Endothelial cell of umbilical vein (primary cell): ENCODE measurements around the gene ARPC5. TPM values are rescaled to one million over a fixed set of nuclear protein-coding genes. Genes with fewer than 3 reads are reported as not detected.
A peak's percentile ranks its signal among the peaks of the same experiment; 100 is the strongest.

Experiments
- BruUV-seq: library from RNA; stranded (reverse); fragments of 400-500 nt; replicated peaks from 2 replicates; lab custom pipeline; 2021; lab: Mats Ljungman, UMichigan
- CTCF ChIA-PET: fragments of 300-600, 350-600 bp; sonication (Branson Sonifier 250); formaldehyde crosslinking; loops from one replicate; lab custom pipeline; 2021; ENCODE audit warnings: antibody characterized with exemption, inconsistent platforms; lab: Charles Lee
- POLR2A ChIA-PET: fragments of 300-600, 350-600 bp; sonication (Branson Sonifier 250); formaldehyde crosslinking; loops from one replicate; lab custom pipeline; 2021; ENCODE audit warnings: antibody characterized with exemption, inconsistent platforms; lab: Charles Lee
- DNase-seq: peaks from one replicate; pipeline ENCODE4 v3.0.0-alpha.2; 2011; ENCODE audit warnings: low read depth, low spot score
- FAIRE-seq: peaks from 2 replicates; lab custom pipeline; 2011; peaks lifted over from hg19 to GRCh38; lab: Jason Lieb, UNC
- H2AFZ ChIP-seq: 2 replicates; pipeline ENCODE4 v1.6.0; 2012; ENCODE audit warnings: low read depth, low read length, control low read depth, inconsistent platforms
- H3K27ac ChIP-seq: 2 replicates; pipeline ENCODE4 v1.5.1; 2011; ENCODE audit warnings: low read depth, mild to moderate bottlenecking, control low read depth, low read length, moderate library complexity; ENCODE audit not compliant: insufficient read depth
- H3K27me3 ChIP-seq, 2 experiments: 2 replicates each; pipeline versions ENCODE4 v1.6.0 to v1.6.1; 2011; ENCODE audit warnings: low read length in 2 of 2, mixed read lengths in 1 of 2; ENCODE audit not compliant: control insufficient read depth in 2 of 2, insufficient read depth in 2 of 2
- H3K36me3 ChIP-seq, 2 experiments: 2 replicates in 1 of 2; 3 replicates in 1 of 2; pipeline ENCODE4 v1.5.1; 2011; ENCODE audit warnings: low read length in 2 of 2, mild to moderate bottlenecking in 1 of 2, moderate library complexity in 1 of 2; ENCODE audit not compliant: control insufficient read depth in 2 of 2, insufficient read depth in 2 of 2; ENCODE audit errors: extremely low read depth in 1 of 2
- H3K4me1 ChIP-seq: 3 replicates; pipeline ENCODE4 v1.5.1; 2011; ENCODE audit warnings: mild to moderate bottlenecking, low read length; ENCODE audit not compliant: control insufficient read depth, insufficient read depth; ENCODE audit errors: extremely low read depth
- H3K4me2 ChIP-seq: 2 replicates; pipeline ENCODE4 v1.6.1; 2011; ENCODE audit warnings: low read length, control low read depth, mixed read lengths; ENCODE audit not compliant: insufficient read depth
- H3K4me3 ChIP-seq, 3 experiments: fragments of 200-600 bp in 1 of 3; sonication (generic), shearing (Covaris generic) in 1 of 3; replicated peaks in 1 of 3; 2 replicates each; pipeline ENCODE4 v1.5.1; 2011 to 2016; ENCODE audit warnings: control low read depth in 3 of 3, low read length in 3 of 3, mild to moderate bottlenecking in 2 of 3, inconsistent platforms in 1 of 3, low read depth in 1 of 3, moderate library complexity in 1 of 3; ENCODE audit not compliant: insufficient read depth in 1 of 3
- H3K79me2 ChIP-seq: 2 replicates; pipeline ENCODE4 v1.6.0; 2012; ENCODE audit warnings: low read length, inconsistent platforms; ENCODE audit not compliant: control insufficient read depth, insufficient read depth
- H3K9ac ChIP-seq: replicated peaks from 2 replicates; pipeline ENCODE3; 2011; ENCODE audit warnings: low read length, control low read depth; ENCODE audit not compliant: insufficient read depth; ENCODE audit errors: extremely low read depth
- H3K9me1 ChIP-seq: replicated peaks from 3 replicates; pipeline ENCODE4 v1.6.0; 2011; ENCODE audit warnings: mild to moderate bottlenecking, low read length; ENCODE audit not compliant: control insufficient read depth, insufficient read depth; ENCODE audit errors: extremely low read depth
- H3K9me3 ChIP-seq: replicated peaks from 2 replicates; pipeline ENCODE4 v1.5.1; 2012; ENCODE audit warnings: low read length, inconsistent platforms; ENCODE audit not compliant: control insufficient read depth, insufficient read depth
- H4K20me1 ChIP-seq: replicated peaks from 2 replicates; pipeline ENCODE3; 2011; ENCODE audit warnings: mild to moderate bottlenecking, low read length; ENCODE audit not compliant: control insufficient read depth, insufficient read depth; ENCODE audit errors: extremely low read depth
- CTCF ChIP-seq, 2 donors: IDR thresholded peaks; 1 replicate in 1 of 2; 2 replicates in 1 of 2; pipeline ENCODE4 v1.5.1; 2011; ENCODE audit warnings: low read length in 2 of 2, mild to moderate bottlenecking in 2 of 2, moderate library complexity in 2 of 2, control low read depth in 1 of 2, inconsistent platforms in 1 of 2, low read depth in 1 of 2; ENCODE audit not compliant: insufficient read depth in 1 of 2; ENCODE audit errors: extremely low read depth in 1 of 2
- EZH2 ChIP-seq: IDR thresholded peaks from 2 replicates; pipeline ENCODE4 v1.6.1; 2012; ENCODE audit warnings: borderline replicate concordance, low read depth, mild to moderate bottlenecking, moderate library complexity, low read length, inconsistent platforms; ENCODE audit not compliant: severe bottlenecking
- FOS ChIP-seq: IDR thresholded peaks from 2 replicates; pipeline ENCODE4 v1.6.1; 2011; ENCODE audit warnings: mild to moderate bottlenecking, low read length, moderate library complexity, borderline replicate concordance; ENCODE audit not compliant: insufficient read depth
- GATA2 ChIP-seq: IDR thresholded peaks from 2 replicates; pipeline ENCODE4 v1.7.0; 2011; ENCODE audit warnings: low read depth, mild to moderate bottlenecking, moderate library complexity, mixed read lengths, low read length; ENCODE audit not compliant: insufficient read length, insufficient read depth
- JUN ChIP-seq: IDR thresholded peaks from 2 replicates; pipeline ENCODE4 v1.6.1; 2011; ENCODE audit warnings: borderline replicate concordance, low read depth; ENCODE audit not compliant: insufficient read length, insufficient read depth
- MAX ChIP-seq: IDR thresholded peaks from 2 replicates; pipeline ENCODE4 v1.6.1; 2011; ENCODE audit not compliant: insufficient read depth, insufficient read length
- MYC ChIP-seq: IDR thresholded peaks from one replicate; pipeline ENCODE4 v1.6.1; 2011; ENCODE audit warnings: mild to moderate bottlenecking, low read depth, low read length
- POLR2A ChIP-seq: IDR thresholded peaks from 2 replicates; pipeline ENCODE4 v1.6.1; 2012; ENCODE audit warnings: low read depth, mild to moderate bottlenecking, control low read depth, low read length
- POLR2AphosphoS5 ChIP-seq: IDR thresholded peaks from 2 replicates; pipeline ENCODE4 v1.6.1; 2012; ENCODE audit warnings: low read depth, mild to moderate bottlenecking, control low read depth, low read length, moderate library complexity; ENCODE audit not compliant: insufficient read depth
- dilution Hi-C: fragments of 300-500 bp; cut with MboI; formaldehyde crosslinking; loops from one replicate; pipeline ENCODE4 v1.15.0; 2019; ENCODE audit warnings: low sequenced_read_pairs; ENCODE audit not compliant: extremely low pct_ligation_motif_present
- intact Hi-C: fragments of 100-400 bp; cut with micrococcal nuclease; formaldehyde crosslinking; loops from one replicate; pipeline ENCODE4 v1.10.0; 2022
- polyA plus RNA-seq, 4 experiments: library from polyadenylated mRNA; depleted of rRNA in 3 of 4; stranded (reverse) in 3 of 4; unstranded in 1 of 4; fragments of >200 nt; gene quantifications; 2 replicates each; pipeline versions ENCODE4 v1.2.1 to v1.2.3, GENCODE V29; 2011 to 2012; ENCODE audit warnings: missing spikeins in 1 of 4
- total RNA-seq: library from RNA; stranded (reverse); gene quantifications from 2 replicates; pipeline ENCODE4 v1.2.3, GENCODE V29; 2021

Gene ARPC5
- total and polyA plus RNA-seq, 2 donors (not counting 3 experiments of a cell fraction or from before 2014, with no cell fraction given), result 110 to 185 TPM

GRCh38 chr1:183655562-183656075, 20.0 kb upstream of the ARPC5 start:
- peak; percentile 91 for FAIRE-seq
- intact Hi-C loops, result loop anchor here (1.0 to 2.0 kb wide), 6 partner anchors 30 to 567 kb away; partner anchors contain the start of gene RGL1
- peak overlapping the region; percentile 63 for H3K4me2 ChIP-seq

More at GRCh38 chr1:183655562-183656075, 20.0 kb upstream of the ARPC5 start:
- no TSS peak for BruUV-seq
- Histone ChIP-seq H2AFZ (peak overlapping the region; percentile 78), H3K9me1 (no peaks in the 10 kb centered on the region), H3K36me3 (no peaks in the 10 kb centered on the region), H3K79me2 (no peaks in the 10 kb centered on the region), H3K4me1 (peaks cover 27% of the 10 kb centered on the region), H3K4me3 (no peak overlapping the region), H3K27me3 (no peaks in the 10 kb centered on the region), H3K27ac (no peak overlapping the region), H3K9me3 (no peaks in the 10 kb centered on the region), H4K20me1 (no peaks in the 10 kb centered on the region), H3K9ac (no peak overlapping the region)
- DNase-seq, result peak; percentile 81
- TF ChIP-seq MYC, result no peak
- no peak for TF ChIP-seq EZH2
- TF ChIP-seq CTCF (IDR thresholded peaks at IDR 0.05; ENCODE audit: extremely low read depth in 1 of 2, insufficient read depth in 1 of 2, low read depth in 1 of 2, low read length in 2 of 2), result peak; percentile 73 to 81
- no peak for TF ChIP-seq JUN
- TF ChIP-seq FOS, result no peak
- no peak for TF ChIP-seq POLR2A
- TF ChIP-seq GATA2, result no peak
- no peak for TF ChIP-seq MAX
- TF ChIP-seq POLR2AphosphoS5, result no peak
- ChIA-PET POLR2A (interaction anchor here (1.3 kb wide), 1 partner anchor 260 kb away, joined by 4 read pairs; no protein-coding TSS in a partner anchor), CTCF (interaction anchor here (0.5 to 6.2 kb wide), 39 partner anchors 9 to 1036 kb away, joined by 3 to 307 read pairs (median 5); partner anchors contain the start of genes C1orf21, RGL1 and TSEN15)
- dilution Hi-C loops, result no loop called here
